IPS-18a (cell line): Measurements from ENCODE around the gene PDE4A.
"Not testable (repeated sequence)": the region's sequence is repeated elsewhere in the genome, so short reads cannot be mapped to it uniquely, and the experiment has no call there.

Experiments
- H3K27ac ChIP-seq: one replicate; pipeline ENCODE4 v1.5.1; 2013; ENCODE audit warnings: low read length
- H3K27me3 ChIP-seq: one replicate; pipeline ENCODE4 v1.6.1; 2013; ENCODE audit warnings: mild to moderate bottlenecking, low read length; ENCODE audit not compliant: control insufficient read depth, insufficient read depth
- H3K36me3 ChIP-seq: one replicate; pipeline ENCODE4 v1.6.1; 2013; ENCODE audit warnings: low read depth, low read length; ENCODE audit not compliant: control insufficient read depth
- H3K4me1 ChIP-seq: one replicate; pipeline ENCODE4 v1.6.1; 2013; ENCODE audit warnings: low read depth, low read length; ENCODE audit not compliant: control insufficient read depth
- H3K4me3 ChIP-seq: one replicate; pipeline ENCODE4 v1.5.1; 2013; ENCODE audit warnings: low read length
- H3K9ac ChIP-seq: one replicate; pipeline ENCODE4 v1.6.1; 2013; ENCODE audit warnings: mild to moderate bottlenecking, low read length, moderate library complexity
- H3K9me3 ChIP-seq: one replicate; pipeline ENCODE4 v1.6.1; 2013; ENCODE audit warnings: low read depth, low read length; ENCODE audit not compliant: control insufficient read depth

Gene PDE4A

DNA sequence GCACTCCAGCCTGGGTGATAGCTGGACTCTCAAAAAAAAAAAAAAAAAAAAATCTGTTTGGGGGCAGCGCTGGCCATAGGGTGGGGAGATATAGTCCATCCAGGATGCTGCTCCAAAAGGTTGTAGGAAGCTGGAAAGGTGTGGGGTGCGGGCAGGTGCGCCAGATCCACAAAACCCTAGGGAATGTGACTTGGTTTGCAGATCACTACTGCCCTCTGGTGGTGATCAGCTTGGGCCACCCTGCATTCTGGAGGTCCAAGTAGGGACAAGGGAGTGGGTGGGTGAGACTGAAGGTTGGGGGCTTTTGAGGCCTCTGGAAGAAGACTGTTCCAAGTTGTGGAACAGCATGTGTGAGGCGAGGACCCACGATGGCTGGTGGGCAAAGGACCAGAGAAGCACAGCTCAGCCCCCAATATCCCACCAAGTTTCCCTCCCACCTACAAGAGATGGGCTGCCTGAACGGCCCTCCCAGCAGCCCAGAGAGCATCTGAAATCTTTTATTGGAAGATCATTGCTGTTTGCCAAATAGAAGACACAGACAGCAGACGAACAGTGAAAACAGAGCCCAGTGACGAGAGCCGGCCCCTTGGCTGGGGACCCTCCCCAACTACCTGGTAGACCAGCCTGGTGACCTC is 29.6 kb upstream of the PDE4A start:
- H3K4me3 ChIP-seq = no peak overlapping the region
- no peaks in the 10 kb centered on the region for H3K27me3 ChIP-seq
- H3K9me3 ChIP-seq = no peaks in the 10 kb centered on the region
- no peak overlapping the region for H3K27ac ChIP-seq
- peaks cover 25% of the 10 kb centered on the region for H3K36me3 ChIP-seq
- H3K9ac ChIP-seq = no peak overlapping the region
- H3K4me1 ChIP-seq = no peaks in the 10 kb centered on the region

DNA sequence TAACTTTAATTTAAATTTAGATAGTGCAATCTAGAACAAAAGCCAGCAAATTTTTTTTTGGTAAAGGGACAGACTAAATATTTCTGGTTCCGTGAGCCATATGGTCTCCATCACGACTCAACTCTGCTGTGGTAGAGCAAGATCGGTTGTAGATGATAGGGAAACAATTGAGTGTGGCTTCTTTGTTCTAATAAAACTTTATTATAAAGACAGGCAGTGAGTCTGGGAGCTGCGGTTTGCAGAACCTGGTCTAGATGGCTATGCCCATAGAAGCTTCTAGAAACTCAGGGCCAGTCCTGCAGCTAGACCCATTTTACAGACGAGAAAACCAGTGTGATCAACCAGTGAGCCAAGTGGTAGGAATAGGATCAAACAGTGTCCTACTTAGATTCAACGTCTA is 28.2 kb upstream of the PDE4A start:
- H3K27me3 ChIP-seq = no peaks in the 10 kb centered on the region
- no peaks in the 10 kb centered on the region for H3K4me1 ChIP-seq
- H3K36me3 ChIP-seq = peaks cover 25% of the 10 kb centered on the region
- no peak overlapping the region for H3K9ac ChIP-seq
- H3K27ac ChIP-seq = no peak overlapping the region
- no peak overlapping the region for H3K4me3 ChIP-seq
- H3K9me3 ChIP-seq = no peaks in the 10 kb centered on the region

DNA sequence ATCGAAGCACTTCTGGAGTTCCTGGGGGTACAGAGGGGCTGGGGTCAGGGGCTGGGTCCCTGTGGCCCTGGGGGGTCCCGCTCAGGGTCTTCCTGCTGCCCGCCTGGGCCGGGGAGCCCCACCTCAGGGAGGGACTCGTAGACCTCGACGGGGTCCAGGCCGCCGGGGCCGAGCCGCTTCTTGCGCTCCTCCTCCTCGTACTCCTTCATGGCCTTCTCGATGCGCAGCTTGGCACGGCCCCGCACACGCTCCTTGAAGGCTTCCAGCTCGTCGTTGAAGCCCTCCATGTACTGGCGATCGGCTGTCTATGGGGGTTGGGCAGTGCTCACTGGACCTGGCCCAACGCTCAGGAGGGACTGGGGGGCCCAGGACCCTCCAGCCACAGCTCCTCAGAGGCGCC is 27.2 kb upstream of the PDE4A start:
- H3K9me3 ChIP-seq = no peaks in the 10 kb centered on the region
- H3K4me3 ChIP-seq = no peak overlapping the region
- H3K4me1 ChIP-seq = no peaks in the 10 kb centered on the region
- H3K27ac ChIP-seq = no peak overlapping the region
- H3K9ac ChIP-seq = no peak overlapping the region
- H3K27me3 ChIP-seq = no peaks in the 10 kb centered on the region
- H3K36me3 ChIP-seq = peaks cover 25% of the 10 kb centered on the region

- H3K27ac ChIP-seq = no peak overlapping the region
- H3K9ac ChIP-seq = no peak overlapping the region
- no peaks in the 10 kb centered on the region for H3K4me1 ChIP-seq
- H3K4me3 ChIP-seq = no peak overlapping the region
- peaks cover 29% of the 10 kb centered on the region for H3K36me3 ChIP-seq
- no peaks in the 10 kb centered on the region for H3K9me3 ChIP-seq
- no peaks in the 10 kb centered on the region for H3K27me3 ChIP-seq
Measured at GRCh38 chr19:10395003-10395402, 25.3 kb upstream of the PDE4A start.

DNA sequence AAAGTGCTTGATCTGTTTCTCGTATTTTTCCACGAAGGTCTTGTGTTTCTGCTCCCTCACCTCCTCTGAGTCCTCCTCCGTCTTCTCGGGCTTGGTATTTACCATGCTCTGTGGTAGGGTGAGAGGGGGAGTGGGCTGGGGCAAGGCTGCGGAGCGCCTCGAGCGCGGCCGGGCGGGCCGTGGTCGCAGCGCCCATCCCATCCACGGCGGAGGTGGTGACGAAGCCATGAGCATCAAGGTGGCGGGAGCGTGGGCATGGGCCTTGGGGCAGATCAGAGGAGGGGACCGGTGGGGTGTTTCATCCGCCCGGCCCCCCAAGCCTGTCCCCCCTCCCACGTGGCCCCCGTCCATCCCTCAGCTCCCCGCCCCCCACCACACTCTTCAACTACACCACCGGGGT is 24.9 kb upstream of the PDE4A start:
- Histone ChIP-seq H3K27me3 (no peaks in the 10 kb centered on the region), H3K9ac (no peak overlapping the region), H3K36me3 (peaks cover 29% of the 10 kb centered on the region), H3K4me1 (no peaks in the 10 kb centered on the region), H3K9me3 (no peaks in the 10 kb centered on the region), H3K4me3 (no peak overlapping the region), H3K27ac (no peak overlapping the region)

DNA sequence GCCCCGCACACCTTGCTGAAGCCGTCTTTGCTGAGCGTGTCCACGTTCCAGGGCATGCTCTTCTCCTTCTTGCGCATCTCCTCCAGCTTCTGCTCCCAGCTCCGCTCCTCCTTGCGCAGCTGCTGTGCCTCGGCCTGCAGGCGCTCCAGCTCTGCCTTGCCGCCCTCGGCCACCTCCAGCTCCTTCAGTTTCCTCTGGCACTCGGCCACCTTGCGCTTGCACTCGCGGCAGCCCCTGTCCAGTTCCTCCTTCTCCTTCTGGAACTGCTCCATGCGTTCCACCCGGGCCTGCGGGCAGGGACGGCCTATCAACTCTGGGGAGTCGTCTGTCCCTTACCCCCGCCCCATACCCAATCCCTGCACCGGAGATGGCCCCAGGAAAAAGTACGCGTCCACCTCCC is 24.4 kb upstream of the PDE4A start:
- Histone ChIP-seq H3K4me3 (no peak overlapping the region), H3K36me3 (peaks cover 28% of the 10 kb centered on the region), H3K9ac (no peak overlapping the region), H3K27ac (no peak overlapping the region), H3K9me3 (no peaks in the 10 kb centered on the region), H3K4me1 (no peaks in the 10 kb centered on the region), H3K27me3 (no peaks in the 10 kb centered on the region)

- Histone ChIP-seq H3K27me3 (no peaks in the 10 kb centered on the region), H3K9me3 (no peaks in the 10 kb centered on the region), H3K27ac (no peak overlapping the region), H3K4me1 (no peaks in the 10 kb centered on the region), H3K36me3 (peaks cover 16% of the 10 kb centered on the region), H3K4me3 (no peak overlapping the region), H3K9ac (no peak overlapping the region)
Measured at GRCh38 chr19:10398819-10399218, 21.5 kb upstream of the PDE4A start.

DNA sequence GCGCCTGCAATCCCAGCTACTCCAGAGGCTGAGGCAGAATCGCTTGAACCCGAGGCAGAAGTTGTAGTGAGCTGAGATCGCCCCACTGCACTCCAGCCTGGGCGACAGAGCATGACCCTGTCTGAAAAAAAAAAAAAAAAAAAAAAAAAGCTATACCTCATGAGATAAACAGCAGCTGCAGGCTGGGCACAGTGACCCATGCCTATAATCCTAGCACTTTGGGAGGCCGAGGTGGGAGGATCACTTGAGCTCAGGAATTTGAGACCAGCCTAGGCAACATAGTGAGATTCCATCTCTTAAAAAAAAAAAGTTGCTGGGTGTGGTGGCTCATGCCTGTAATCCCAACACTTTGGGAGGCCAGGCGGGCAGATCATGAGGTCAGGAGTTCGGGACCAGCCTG is 21.0 kb upstream of the PDE4A start:
- not testable (repeated sequence) for H3K27ac ChIP-seq, H3K9me3 ChIP-seq, H3K27me3 ChIP-seq, H3K4me3 ChIP-seq, H3K9ac ChIP-seq, H3K4me1 ChIP-seq
- H3K36me3 ChIP-seq = peaks cover 12% of the 10 kb centered on the region

- H3K9me3 ChIP-seq = no peaks in the 10 kb centered on the region
- peaks cover 10% of the 10 kb centered on the region for H3K36me3 ChIP-seq
- H3K27ac ChIP-seq = no peak overlapping the region
- H3K4me3 ChIP-seq = no peak overlapping the region
- peaks cover 7% of the 10 kb centered on the region for H3K27me3 ChIP-seq
- H3K9ac ChIP-seq = no peak overlapping the region
- no peaks in the 10 kb centered on the region for H3K4me1 ChIP-seq
Measured at GRCh38 chr19:10399878-10400277, 20.5 kb upstream of the PDE4A start.

- Histone ChIP-seq H3K36me3 (peaks cover 4% of the 10 kb centered on the region), H3K4me3 (peak overlapping the region; percentile 88), H3K27ac (no peak overlapping the region), H3K27me3 (peaks cover 30% of the 10 kb centered on the region), H3K9me3 (no peaks in the 10 kb centered on the region), H3K9ac (peak overlapping the region; percentile 94), H3K4me1 (peaks cover 4% of the 10 kb centered on the region)
Measured at GRCh38 chr19:10402441-10403038, 17.8 kb upstream of the PDE4A start.

DNA sequence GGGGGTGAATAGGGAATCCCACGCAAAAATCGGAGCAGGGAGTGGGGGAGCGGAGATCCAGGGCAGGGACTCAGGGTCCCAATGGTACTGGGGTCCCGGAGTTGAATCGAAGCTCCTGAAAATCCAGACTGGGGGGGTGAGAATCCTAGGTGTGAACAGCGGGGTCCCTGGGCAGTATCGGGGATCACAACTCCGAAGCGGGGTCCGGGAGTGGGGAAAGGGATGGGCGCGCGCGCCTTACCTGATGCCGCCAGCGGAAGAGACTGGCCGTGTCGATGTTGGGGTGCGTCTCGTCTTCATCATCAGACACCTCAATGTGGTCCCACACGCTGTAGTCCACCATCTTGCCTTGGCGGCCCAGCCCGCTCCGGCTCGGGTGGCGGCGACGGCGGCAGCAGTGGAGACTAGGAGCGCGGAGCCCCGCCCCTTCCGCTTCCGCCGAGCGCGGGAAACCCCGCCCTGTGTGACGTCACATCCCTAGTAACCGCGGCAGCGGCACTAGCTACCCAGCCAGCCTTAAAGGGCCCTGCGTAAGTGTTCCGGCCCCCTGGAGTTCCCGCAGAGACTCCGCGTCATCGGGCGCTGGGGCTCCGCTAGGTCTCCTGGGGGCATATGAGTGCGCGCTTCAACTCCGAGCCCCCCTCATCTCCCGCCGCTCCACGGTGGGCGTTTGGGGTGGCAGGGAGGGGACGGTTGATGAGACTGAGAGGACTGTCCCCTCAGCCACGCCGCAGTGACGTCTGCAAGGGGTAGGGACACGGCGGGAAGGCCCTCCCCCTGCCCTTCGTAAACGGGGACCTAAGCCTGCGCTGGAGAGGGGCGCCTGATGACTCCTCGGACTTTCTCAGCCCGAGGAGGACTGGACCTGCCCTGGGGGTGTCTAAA is 17.0 kb upstream of the PDE4A start, which contains the start of gene CDC37:
Gene CDC37 (minus strand): TSS at position 406 of the 885 bp plus-strand sequence. CDS start 63 bp downstream, at position 343.
- H3K4me1 ChIP-seq = peaks cover 4% of the 10 kb centered on the region
- H3K27me3 ChIP-seq = peaks cover 36% of the 10 kb centered on the region
- no peaks in the 10 kb centered on the region for H3K9me3 ChIP-seq
- peak within 1 kb of the TSS; percentile 78 for H3K27ac ChIP-seq
- H3K36me3 ChIP-seq = peaks cover 3% of the 10 kb centered on the region
- H3K9ac ChIP-seq = peak within 1 kb of the TSS; percentile 94
- peak within 1 kb of the TSS; percentile 88 for H3K4me3 ChIP-seq
